ENCODE measurements around the gene EIF3L.

The EIF3L gene

GRCh38 chr22:37817705-37818408, 31.4 kb upstream of the EIF3L start:
- peak; percentile 77 for DNase-seq (ENCODE audit: low spot score)

GRCh38 chr22:37818409-37819104, 30.7 kb upstream of the EIF3L start:
- DNase-seq (ENCODE audit: low spot score): peak; percentile 27

- DNase-seq (ENCODE audit: low spot score): no peak
Observed at GRCh38 chr22:37819105-37819433, 30.1 kb upstream of the EIF3L start.

DNA sequence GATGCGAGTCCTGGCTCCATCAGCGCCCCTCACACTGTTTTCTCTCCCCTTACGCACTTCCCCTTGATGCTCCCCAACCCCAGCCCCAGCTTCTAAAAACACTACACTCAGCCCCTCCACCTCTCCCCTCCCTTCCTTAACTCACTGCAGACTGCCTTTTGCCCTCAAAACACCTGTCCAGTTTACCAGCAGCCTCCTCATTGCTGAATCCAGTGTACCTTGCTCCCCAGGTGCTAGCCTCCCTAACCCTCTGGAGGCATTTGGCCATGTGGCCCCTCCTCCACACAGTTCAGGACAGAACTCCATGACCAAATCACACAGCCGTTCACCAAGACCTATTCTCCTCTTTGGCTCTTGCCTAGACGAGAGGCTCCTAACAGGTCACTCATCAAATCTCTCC, 28.9 kb upstream of the EIF3L start:
- no peak for DNase-seq (ENCODE audit: low spot score)

DNA sequence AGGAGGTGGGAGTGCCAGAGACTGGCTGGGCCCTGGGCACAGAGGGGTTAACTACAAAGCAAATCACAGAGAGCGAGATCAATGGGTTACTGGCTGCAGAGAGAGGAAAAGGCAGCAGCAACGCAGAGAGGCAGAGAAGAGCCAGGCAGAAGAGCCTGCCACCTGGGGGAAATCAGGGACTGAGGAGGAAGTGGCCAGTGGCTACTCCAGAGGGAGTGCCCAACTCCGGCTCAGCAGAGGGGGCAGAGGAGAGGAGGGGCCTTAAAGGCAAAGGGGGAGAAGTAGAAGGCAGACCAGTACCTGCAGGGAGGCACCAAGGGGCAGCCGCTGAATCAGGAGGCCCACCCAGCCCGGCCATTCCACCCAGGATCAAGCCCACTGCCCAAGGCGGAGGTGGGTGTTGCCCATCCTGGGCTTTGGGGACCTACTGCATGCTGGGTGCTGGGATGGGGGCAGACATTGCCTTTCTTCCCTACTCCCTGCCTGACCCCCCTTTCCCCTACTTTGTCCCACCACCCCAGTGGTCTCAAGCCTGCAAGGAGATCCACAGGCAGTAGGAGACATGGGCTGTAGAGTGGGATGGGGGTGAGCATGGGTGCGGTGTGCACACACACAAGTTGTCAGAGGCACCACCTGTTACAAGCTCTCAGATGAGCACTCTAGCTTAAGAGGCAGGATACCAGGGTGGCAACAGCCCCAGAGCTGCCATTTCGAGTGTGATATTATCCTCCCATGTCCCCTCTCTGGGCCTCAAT, 27.0 kb upstream of the EIF3L start:
- no peak for DNase-seq (ENCODE audit: low spot score)

GRCh38 chr22:37823134-37823985, 25.9 kb upstream of the EIF3L start, which contains the start of gene GALR3:
TSS of gene GALR3 (plus strand) at chr22:37823382. CDS start at chr22:37823407, 25 bp downstream.
- no peak for DNase-seq (ENCODE audit: low spot score)

DNA sequence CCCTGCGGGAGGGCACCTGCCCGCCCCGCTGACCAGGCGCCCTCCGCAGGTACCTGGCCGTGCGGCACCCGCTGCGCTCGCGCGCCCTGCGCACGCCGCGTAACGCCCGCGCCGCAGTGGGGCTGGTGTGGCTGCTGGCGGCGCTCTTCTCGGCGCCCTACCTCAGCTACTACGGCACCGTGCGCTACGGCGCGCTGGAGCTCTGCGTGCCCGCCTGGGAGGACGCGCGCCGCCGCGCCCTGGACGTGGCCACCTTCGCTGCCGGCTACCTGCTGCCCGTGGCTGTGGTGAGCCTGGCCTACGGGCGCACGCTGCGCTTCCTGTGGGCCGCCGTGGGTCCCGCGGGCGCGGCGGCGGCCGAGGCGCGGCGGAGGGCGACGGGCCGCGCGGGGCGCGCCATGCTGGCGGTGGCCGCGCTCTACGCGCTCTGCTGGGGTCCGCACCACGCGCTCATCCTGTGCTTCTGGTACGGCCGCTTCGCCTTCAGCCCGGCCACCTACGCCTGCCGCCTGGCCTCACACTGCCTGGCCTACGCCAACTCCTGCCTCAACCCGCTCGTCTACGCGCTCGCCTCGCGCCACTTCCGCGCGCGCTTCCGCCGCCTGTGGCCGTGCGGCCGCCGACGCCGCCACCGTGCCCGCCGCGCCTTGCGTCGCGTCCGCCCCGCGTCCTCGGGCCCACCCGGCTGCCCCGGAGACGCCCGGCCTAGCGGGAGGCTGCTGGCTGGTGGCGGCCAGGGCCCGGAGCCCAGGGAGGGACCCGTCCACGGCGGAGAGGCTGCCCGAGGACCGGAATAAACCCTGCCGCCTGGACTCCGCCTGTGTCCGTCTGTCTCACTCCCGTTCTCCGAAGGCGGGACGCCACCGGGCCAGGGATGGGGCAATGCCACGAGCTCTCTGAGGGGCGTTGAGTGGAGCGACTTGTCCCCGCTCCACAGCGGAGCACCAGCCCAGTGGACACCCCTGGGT, 24.3 kb upstream of the EIF3L start:
- DNase-seq (ENCODE audit: low spot score): no peak

DNA sequence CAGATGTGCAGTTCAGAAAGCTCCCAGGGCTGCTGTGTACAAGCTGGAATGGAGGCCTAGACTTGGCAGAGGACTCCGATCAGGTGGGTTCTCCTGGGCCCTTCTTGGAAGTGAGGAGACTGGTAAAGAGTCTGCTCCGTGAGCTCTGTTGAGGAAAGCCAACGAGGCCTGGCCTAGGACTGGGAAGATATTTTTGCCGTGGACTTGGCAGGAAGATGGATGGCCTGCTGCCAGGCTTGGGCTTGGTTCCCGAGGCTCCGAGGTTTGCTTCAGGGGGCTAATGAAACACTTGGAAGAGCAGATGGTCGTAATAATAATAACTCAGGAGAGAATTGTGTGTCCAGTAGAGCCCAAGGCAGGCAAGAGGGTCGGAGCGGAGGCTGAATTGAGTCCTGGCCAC, 22.2 kb upstream of the EIF3L start:
- no peak for DNase-seq (ENCODE audit: low spot score)

DNA sequence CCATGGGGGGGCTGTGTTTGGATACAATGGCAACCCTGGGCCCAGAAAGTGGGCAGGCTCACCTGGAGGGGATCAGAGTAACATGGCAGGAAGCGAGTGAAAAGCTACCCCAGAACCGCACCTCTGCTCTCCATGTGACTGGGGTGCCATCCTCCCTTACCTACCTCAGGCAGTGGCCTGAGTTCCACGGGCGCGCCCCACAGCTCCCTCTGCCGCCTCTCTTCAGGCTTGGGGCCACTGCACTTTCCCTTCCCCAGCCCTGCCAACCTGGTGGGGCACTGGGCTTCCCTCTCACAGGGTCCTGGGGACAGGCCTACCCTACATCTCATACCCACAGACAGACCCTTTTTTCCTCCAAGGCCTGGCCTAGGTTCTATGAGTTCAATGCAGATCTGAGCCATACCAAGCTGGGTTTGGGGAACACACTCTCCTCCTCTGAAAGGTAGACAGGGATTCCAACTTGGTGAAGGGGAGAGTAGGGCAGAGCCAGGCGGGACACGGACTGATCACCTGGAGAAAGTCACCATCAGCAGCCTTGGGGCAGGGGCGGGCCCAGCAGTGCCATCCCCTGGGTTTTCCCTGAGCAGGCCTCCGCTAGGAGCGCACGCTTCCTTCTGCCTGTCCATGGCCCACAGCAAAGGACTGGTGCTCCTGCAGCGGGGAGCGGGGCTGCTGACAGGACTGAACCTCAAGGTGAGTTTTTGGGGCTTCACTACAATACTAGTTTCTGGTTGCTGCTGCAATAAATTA, 19.0 kb upstream of the EIF3L start:
- no peak for DNase-seq (ENCODE audit: low spot score)

DNA sequence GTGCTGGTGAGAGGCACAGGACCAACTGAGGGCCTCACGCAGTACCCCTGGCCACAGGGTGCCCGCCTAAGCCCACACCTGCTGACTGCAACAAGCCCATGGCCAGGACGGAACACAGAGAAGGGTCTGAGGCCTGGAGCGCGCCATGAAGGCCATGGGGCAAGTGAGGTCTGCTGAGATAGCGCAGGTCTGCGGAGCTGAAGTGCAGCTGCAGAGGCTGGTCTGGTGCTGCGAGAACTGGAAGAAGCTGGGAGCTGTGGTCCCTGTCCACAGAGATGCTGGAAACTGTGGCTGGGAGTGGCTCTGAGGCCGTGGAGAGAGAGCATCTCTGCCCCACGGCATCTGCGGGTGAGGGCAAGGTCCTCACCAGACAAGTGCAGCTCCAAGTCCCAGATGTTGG, 17.7 kb upstream of the EIF3L start:
- DNase-seq (ENCODE audit: low spot score): no peak

GRCh38 chr22:37832022-37832857, 17.0 kb upstream of the EIF3L start:
- no peak for DNase-seq (ENCODE audit: low spot score)

GRCh38 chr22:37842015-37842793, 7.0 kb upstream of the EIF3L start:
- no peak for DNase-seq (ENCODE audit: low spot score)

DNA sequence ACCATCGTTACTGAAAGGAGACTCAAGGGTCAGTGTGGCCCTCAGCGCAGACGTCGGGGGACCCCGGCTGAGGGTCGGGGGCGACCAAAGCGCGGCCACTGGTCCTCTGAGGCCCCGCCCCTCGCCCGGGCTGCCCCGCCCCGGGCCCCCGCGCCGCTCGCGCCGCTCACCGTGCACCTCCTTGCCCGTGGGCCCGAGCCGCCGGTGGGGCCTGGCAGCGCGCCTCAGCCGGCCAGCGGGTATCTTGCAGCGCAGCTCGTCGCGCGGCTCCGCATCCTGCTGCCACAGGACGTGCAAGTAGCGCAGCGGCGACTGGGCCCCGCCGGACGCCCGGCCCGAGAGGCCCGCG, 5.5 kb upstream of the EIF3L start:
- DNase-seq (ENCODE audit: low spot score): no peak

DNA sequence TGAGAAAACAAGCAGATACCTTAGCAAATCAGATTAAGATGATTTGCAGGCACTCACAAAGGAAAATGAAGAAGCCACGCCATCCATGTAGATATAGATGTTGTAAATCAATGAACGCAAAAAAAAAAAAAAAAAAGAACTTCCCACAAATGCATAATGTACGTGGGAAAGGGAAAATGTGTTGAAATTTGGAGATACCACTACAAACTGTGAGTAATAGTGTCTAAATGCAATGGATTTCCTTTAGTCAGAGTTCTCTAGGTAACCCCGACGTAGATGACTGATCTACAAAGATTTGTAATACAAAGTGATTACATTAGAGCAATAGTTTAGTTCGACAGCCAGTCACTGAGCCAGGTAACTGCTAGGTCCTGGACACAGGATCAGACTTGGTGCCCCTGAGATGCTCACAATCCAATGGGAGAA, 4.3 kb upstream of the EIF3L start:
- DNase-seq (ENCODE audit: low spot score): no peak

DNA sequence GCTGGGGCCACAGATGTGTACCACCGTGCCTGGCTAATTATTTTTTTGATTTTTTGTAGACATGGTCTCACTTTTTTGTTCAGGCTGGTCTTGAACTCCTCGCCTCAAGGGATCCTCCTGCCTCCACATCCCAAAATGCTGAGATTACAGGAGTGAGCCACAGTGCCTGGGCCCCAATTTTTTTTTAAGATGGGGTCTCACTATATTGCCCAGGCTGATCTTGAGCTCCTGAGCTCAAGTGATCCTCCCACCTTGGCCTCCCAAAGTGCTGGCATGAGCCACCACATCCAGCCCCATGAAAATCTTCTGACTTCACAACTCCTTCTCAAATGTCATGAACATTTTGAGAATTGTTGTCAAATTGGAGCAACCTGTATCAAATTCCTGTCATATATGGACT, 2.8 kb upstream of the EIF3L start:
- no peak for DNase-seq (ENCODE audit: low spot score)

DNA sequence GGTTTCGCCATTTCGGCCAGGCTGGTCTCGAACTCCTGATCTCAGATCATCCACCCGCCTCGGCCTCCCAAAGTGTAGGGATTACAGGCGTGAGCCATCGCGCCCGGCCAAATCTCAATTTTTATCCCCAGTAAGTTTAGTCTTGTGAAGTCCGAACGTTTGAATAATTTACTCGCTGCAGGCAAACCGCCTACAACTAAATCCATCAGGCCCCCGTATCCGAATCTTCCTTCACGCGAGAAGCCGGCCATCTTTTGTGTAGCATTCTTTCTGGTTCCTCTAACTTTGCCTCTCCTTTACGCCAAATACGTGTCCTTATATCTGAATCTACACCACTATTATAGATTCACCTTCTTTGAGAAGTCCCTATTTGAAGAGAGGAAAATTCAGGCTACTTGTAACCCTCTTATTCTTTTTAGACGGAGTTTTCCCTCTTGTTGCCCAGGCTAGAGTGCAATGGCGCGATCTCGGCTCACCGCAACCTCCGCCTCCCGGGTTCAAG, 581 bp upstream of the EIF3L start:
- peak; percentile 30 for DNase-seq (ENCODE audit: low spot score)

DNA sequence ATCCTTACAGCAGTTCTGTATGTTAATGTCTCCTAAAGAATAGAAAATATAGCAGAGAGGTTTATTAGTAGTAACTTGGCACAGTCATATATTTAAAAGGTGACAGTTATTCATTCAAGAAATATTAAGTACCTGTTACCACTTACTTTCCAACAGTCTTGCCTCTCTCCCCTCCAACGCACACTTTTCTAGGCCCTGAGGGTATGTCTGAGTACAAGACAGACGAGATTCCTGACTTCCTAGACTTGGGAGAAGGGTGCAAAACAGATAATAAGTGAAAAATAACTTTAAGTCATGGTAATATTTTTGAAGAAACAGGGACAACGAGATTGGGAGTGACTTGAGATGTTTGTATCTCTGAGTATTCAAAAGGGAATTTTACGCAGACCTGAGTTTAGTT, 1.6 kb downstream of the EIF3L start:
- no peak for DNase-seq (ENCODE audit: low spot score)

DNA sequence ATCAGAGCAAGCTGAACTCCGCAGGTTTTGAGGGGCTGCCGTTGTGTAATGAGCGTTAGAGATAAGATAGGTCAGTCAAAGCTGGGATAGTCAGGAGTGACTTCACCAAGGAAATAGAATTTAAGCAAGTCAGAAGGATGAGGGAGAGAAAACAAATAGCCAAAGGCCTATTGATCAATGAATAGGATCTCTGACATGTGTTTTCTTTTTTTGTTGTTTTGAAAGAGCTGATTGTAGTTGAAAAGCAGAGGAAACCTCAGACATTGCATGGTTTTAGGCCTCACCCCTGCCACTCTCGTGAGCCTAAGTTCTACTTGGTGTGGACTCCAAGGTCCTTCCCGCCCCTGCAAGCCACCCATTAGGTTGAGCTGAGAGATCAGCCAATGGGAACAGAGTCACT, 3.2 kb downstream of the EIF3L start:
- DNase-seq (ENCODE audit: low spot score): no peak
